Activated CD8-positive, alpha-beta memory T cell treated with anti-CD3 and anti-CD28 coated beads for 4 hours (primary cell): Measurements from ENCODE around the gene ARHGAP32.

Experiments
- DNase-seq, 2 donors: peaks; one replicate each; pipeline ENCODE4 v3.0.0-alpha.2; 2020; ENCODE audit warnings: low read depth in 2 of 2

Gene ARHGAP32

GRCh38 chr11:128956401-128957201 is 235.5 kb downstream of the ARHGAP32 start:
- no peak for DNase-seq

- DNase-seq: no peak
These were observed 236.5 kb downstream of the ARHGAP32 start for GRCh38 chr11:128955636-128956035.

GRCh38 chr11:128953151-128953550 is 239.0 kb downstream of the ARHGAP32 start:
- no peak for DNase-seq

- no peak for DNase-seq
These were observed 242.2 kb downstream of the ARHGAP32 start for GRCh38 chr11:128949791-128950454.

GRCh38 chr11:128948583-128948982 is 243.5 kb downstream of the ARHGAP32 start:
- no peak for DNase-seq

GRCh38 chr11:128947773-128948172 is 244.4 kb downstream of the ARHGAP32 start:
- no peak for DNase-seq

GRCh38 chr11:128946648-128947047 is 245.5 kb downstream of the ARHGAP32 start:
- no peak for DNase-seq

- no peak for DNase-seq
These were observed 248.6 kb downstream of the ARHGAP32 start for GRCh38 chr11:128943428-128943976.

GRCh38 chr11:128942817-128943427 is 249.2 kb downstream of the ARHGAP32 start, which contains the start of gene TP53AIP1:
TP53AIP1 (minus strand) TSS chr11:128942871; CDS start chr11:128937818, 5,053 bp downstream.
- no peak for DNase-seq

GRCh38 chr11:128942272-128942612 is 249.9 kb downstream of the ARHGAP32 start:
- DNase-seq: no peak

- DNase-seq: no peak
These were observed 250.4 kb downstream of the ARHGAP32 start for GRCh38 chr11:128941573-128942271.

- no peak for DNase-seq
These were observed 251.0 kb downstream of the ARHGAP32 start for GRCh38 chr11:128941110-128941509.

GRCh38 chr11:128940603-128941002 is 251.5 kb downstream of the ARHGAP32 start:
- no peak for DNase-seq

GRCh38 chr11:128940156-128940555 is 252.0 kb downstream of the ARHGAP32 start:
- no peak for DNase-seq

- no peak for DNase-seq
These were observed 252.5 kb downstream of the ARHGAP32 start for GRCh38 chr11:128939591-128939990.

- no peak for DNase-seq
These were observed 253.8 kb downstream of the ARHGAP32 start for GRCh38 chr11:128938156-128938885.

GRCh38 chr11:128937480-128937879 is 254.6 kb downstream of the ARHGAP32 start:
- DNase-seq: no peak

GRCh38 chr11:128936606-128937251 is 255.4 kb downstream of the ARHGAP32 start:
- no peak for DNase-seq

- DNase-seq: no peak
These were observed 257.2 kb downstream of the ARHGAP32 start for GRCh38 chr11:128934926-128935325.

GRCh38 chr11:128934351-128934750 is 257.8 kb downstream of the ARHGAP32 start:
- no peak for DNase-seq
